ENCODE results near the gene FGF6.

FGF6 gene

GRCh38 chr12:4446335-4446734 lies 720 bp upstream of the FGF6 start:
- TF ChIP-seq CTCF (IDR thresholded peaks at IDR 0.05; ENCODE audit: low read depth, low read length) (no peak), MYC (IDR thresholded peaks at IDR 0.05; ENCODE audit: low read depth, low read length) (no peak), POLR2A (IDR thresholded peaks at IDR 0.05; ENCODE audit: extremely low read depth, insufficient read length) (no peak), MAX (IDR thresholded peaks at IDR 0.05; ENCODE audit: low read depth, low read length) (no peak)
- H3K4me3 ChIP-seq (ENCODE audit: low read depth, low read length): no peak overlapping the region
- no peak for DNase-seq (ENCODE audit: low read depth)

DNA sequence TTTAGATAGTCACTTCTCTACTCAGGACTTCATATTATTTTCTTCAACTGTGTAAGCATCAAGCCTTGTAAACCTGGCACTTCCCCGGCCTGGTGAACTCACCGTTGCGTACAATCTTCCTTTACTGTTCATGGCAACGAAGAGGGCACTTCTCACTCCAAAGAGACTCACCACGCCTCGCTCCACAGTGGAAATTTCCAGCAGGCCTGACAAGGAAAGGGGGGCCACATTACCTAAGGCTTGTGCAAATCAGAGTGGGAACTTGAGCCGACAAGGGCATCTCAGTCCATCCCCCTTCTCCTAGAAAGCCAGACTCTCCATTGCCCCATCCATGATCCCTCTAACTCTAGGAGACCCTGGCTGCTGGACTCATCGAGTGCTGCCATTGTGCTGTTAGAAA lies 1.6 kb downstream of the FGF6 start:
- DNase-seq (ENCODE audit: low read depth): no peak
- no peak for TF ChIP-seq MAX (IDR thresholded peaks at IDR 0.05; ENCODE audit: low read depth, low read length)
- no peak for TF ChIP-seq CTCF (IDR thresholded peaks at IDR 0.05; ENCODE audit: low read depth, low read length)
- TF ChIP-seq POLR2A (IDR thresholded peaks at IDR 0.05; ENCODE audit: extremely low read depth, insufficient read length): no peak
- TF ChIP-seq MYC (IDR thresholded peaks at IDR 0.05; ENCODE audit: low read depth, low read length): no peak
- H3K4me3 ChIP-seq (ENCODE audit: low read depth, low read length): peak overlapping the region; percentile 72

- DNase-seq (ENCODE audit: low read depth): no peak
- H3K4me3 ChIP-seq (ENCODE audit: low read depth, low read length): peak overlapping the region; percentile 72
- TF ChIP-seq CTCF (IDR thresholded peaks at IDR 0.05; ENCODE audit: low read depth, low read length): no peak
- TF ChIP-seq POLR2A (IDR thresholded peaks at IDR 0.05; ENCODE audit: extremely low read depth, insufficient read length): no peak
- no peak for TF ChIP-seq MYC (IDR thresholded peaks at IDR 0.05; ENCODE audit: low read depth, low read length)
Measured at GRCh38 chr12:4443616-4444015, 2.0 kb downstream of the FGF6 start.

- peak; percentile 91 for DNase-seq (ENCODE audit: low read depth)
- TF ChIP-seq MAX (IDR thresholded peaks at IDR 0.05; ENCODE audit: low read depth, low read length) (0 out of 2 replicates have a peak, but pooled peaks have one; percentile 8), CTCF (IDR thresholded peaks at IDR 0.05; ENCODE audit: low read depth, low read length) (no peak), POLR2A (IDR thresholded peaks at IDR 0.05; ENCODE audit: extremely low read depth, insufficient read length) (no peak), MYC (IDR thresholded peaks at IDR 0.05; ENCODE audit: low read depth, low read length) (peak; percentile 66; the same call in 1 of the 2 replicates)
- H3K4me3 ChIP-seq (ENCODE audit: low read depth, low read length): peak overlapping the region; percentile 72
Measured at GRCh38 chr12:4441355-4442335, 4.0 kb downstream of the FGF6 start.

GRCh38 chr12:4440187-4440941 lies 5.3 kb downstream of the FGF6 start:
- no peak overlapping the region for H3K4me3 ChIP-seq (ENCODE audit: low read depth, low read length)
- TF ChIP-seq POLR2A (IDR thresholded peaks at IDR 0.05; ENCODE audit: extremely low read depth, insufficient read length) (no peak), CTCF (IDR thresholded peaks at IDR 0.05; ENCODE audit: low read depth, low read length) (no peak), MAX (IDR thresholded peaks at IDR 0.05; ENCODE audit: low read depth, low read length) (no peak), MYC (IDR thresholded peaks at IDR 0.05; ENCODE audit: low read depth, low read length) (no peak)
- no peak for DNase-seq (ENCODE audit: low read depth)
